ENCODE results near the gene BARX2.

The BARX2 gene

DNA sequence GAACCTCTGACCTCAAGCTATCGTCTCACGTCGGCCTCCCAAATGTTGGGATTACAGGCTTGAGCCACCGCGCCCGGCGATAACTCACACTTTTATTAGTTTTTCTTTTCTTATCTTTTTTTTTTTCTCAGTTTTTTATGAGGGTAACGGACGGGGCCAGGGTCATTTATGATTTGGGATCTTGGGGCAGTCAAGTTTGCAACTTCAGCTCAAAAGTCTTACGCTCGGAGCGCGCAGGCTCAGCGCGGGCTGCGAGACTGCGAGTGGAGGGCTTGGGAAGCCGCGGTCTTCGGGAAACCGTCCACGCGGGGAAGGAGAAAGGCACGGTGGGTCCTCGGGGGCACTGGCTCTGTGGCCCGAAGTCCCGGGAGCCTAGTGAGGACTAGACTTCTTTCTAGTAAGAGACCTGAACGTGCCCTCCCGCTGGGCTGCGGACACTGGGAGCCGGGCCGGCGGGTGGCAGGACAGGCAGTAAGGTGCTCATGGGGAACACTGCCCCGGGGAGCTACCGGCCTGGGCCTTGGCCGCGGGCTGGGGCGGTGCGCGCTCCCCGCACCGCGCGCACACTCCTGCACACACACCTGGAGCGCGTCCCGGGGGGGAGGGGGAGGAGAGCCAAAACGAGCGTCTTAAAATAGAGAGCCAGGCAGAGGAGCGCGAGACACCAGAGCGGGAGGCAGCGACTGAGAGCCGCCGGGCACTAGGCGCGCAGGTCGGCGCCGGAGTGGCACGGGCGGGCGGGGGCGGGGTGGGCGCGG is 476 bp upstream of the BARX2 start (continued):
- TF ChIP-seq ZNF24 (tag by site-specific recombination; IDR thresholded peaks at IDR 0.05) (no peak), ZNF473 (tag by site-specific recombination; IDR thresholded peaks at IDR 0.05) (no peak), REPIN1 (tag by site-specific recombination; IDR thresholded peaks at IDR 0.05; ENCODE audit: low read depth) (no peak), GFI1B (tag by site-specific recombination; IDR thresholded peaks at IDR 0.05) (no peak), ZNF112 (tag by site-specific recombination; IDR thresholded peaks at IDR 0.05) (no peak), ZNF2 (tag by site-specific recombination; IDR thresholded peaks at IDR 0.05) (no peak), KLF1 (tag by site-specific recombination; IDR thresholded peaks at IDR 0.05) (no peak), OSR2 (tag by site-specific recombination; IDR thresholded peaks at IDR 0.05) (peak; percentile 28; the same call in 1 of the 2 replicates), PRDM1 (tag by site-specific recombination; IDR thresholded peaks at IDR 0.05) (no peak), YY1 (tag by site-specific recombination; IDR thresholded peaks at IDR 0.05) (no peak), ZNF274 (IDR thresholded peaks at IDR 0.05; ENCODE audit: low read length) (no peak), ZNF274 (tag by site-specific recombination; IDR thresholded peaks at IDR 0.05; ENCODE audit: borderline replicate concordance) (no peak), FEZF1 (tag by site-specific recombination; IDR thresholded peaks at IDR 0.05) (no peak), KLF10 (tag by site-specific recombination; IDR thresholded peaks at IDR 0.05) (no peak), ZBTB21 (tag by site-specific recombination; IDR thresholded peaks at IDR 0.05) (no peak), KLF16 (tag by site-specific recombination; IDR thresholded peaks at IDR 0.05) (no peak), YY2 (tag by site-specific recombination; IDR thresholded peaks at IDR 0.05) (no peak), ZNF626 (tag by site-specific recombination; IDR thresholded peaks at IDR 0.05) (no peak), HOXA7 (CRISPR knock-in tag; IDR thresholded peaks at IDR 0.05; ENCODE audit: borderline replicate concordance) (no peak), SETDB1 (IDR thresholded peaks at IDR 0.05; ENCODE audit: insufficient read length, low read length) (no peak), ZSCAN16 (tag by site-specific recombination; IDR thresholded peaks at IDR 0.05) (no peak), ZNF16 (tag by site-specific recombination; IDR thresholded peaks at IDR 0.05; ENCODE audit: low read depth) (no peak), ZNF48 (tag by site-specific recombination; IDR thresholded peaks at IDR 0.05) (no peak), ZNF184 (tag by site-specific recombination; IDR thresholded peaks at IDR 0.05) (no peak)
- TF ChIP-seq, protein P1, sequence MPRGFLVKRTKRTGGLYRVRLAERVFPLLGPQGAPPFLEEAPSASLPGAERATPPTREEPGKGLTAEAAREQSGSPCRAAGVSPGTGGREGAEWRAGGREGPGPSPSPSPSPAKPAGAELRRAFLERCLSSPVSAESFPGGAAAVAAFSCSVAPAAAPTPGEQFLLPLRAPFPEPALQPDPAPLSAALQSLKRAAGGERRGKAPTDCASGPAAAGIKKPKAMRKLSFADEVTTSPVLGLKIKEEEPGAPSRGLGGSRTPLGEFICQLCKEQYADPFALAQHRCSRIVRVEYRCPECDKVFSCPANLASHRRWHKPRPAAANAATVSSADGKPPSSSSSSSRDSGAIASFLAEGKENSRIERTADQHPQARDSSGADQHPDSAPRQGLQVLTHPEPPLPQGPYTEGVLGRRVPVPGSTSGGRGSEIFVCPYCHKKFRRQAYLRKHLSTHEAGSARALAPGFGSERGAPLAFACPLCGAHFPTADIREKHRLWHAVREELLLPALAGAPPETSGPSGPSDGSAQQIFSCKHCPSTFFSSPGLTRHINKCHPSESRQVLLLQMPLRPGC (tag by site-specific recombination; IDR thresholded peaks at IDR 0.05) = no peak
- TF ChIP-seq, protein P2, sequence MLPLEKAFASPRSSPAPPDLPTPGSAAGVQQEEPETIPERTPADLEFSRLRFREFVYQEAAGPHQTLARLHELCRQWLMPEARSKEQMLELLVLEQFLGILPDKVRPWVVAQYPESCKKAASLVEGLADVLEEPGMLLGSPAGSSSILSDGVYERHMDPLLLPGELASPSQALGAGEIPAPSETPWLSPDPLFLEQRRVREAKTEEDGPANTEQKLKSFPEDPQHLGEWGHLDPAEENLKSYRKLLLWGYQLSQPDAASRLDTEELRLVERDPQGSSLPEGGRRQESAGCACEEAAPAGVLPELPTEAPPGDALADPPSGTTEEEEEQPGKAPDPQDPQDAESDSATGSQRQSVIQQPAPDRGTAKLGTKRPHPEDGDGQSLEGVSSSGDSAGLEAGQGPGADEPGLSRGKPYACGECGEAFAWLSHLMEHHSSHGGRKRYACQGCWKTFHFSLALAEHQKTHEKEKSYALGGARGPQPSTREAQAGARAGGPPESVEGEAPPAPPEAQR (tag by site-specific recombination; IDR thresholded peaks at IDR 0.05) = no peak
- TF ChIP-seq, protein P3, sequence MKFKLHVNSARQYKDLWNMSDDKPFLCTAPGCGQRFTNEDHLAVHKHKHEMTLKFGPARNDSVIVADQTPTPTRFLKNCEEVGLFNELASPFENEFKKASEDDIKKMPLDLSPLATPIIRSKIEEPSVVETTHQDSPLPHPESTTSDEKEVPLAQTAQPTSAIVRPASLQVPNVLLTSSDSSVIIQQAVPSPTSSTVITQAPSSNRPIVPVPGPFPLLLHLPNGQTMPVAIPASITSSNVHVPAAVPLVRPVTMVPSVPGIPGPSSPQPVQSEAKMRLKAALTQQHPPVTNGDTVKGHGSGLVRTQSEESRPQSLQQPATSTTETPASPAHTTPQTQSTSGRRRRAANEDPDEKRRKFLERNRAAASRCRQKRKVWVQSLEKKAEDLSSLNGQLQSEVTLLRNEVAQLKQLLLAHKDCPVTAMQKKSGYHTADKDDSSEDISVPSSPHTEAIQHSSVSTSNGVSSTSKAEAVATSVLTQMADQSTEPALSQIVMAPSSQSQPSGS (tag by site-specific recombination; IDR thresholded peaks at IDR 0.05; ENCODE audit: low read depth) = no peak
- TF ChIP-seq, protein P4, sequence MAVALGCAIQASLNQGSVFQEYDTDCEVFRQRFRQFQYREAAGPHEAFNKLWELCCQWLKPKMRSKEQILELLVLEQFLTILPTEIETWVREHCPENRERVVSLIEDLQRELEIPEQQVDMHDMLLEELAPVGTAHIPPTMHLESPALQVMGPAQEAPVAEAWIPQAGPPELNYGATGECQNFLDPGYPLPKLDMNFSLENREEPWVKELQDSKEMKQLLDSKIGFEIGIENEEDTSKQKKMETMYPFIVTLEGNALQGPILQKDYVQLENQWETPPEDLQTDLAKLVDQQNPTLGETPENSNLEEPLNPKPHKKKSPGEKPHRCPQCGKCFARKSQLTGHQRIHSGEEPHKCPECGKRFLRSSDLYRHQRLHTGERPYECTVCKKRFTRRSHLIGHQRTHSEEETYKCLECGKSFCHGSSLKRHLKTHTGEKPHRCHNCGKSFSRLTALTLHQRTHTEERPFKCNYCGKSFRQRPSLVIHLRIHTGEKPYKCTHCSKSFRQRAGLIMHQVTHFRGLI (tag by site-specific recombination; IDR thresholded peaks at IDR 0.05) = no peak
- TF ChIP-seq, protein P5, sequence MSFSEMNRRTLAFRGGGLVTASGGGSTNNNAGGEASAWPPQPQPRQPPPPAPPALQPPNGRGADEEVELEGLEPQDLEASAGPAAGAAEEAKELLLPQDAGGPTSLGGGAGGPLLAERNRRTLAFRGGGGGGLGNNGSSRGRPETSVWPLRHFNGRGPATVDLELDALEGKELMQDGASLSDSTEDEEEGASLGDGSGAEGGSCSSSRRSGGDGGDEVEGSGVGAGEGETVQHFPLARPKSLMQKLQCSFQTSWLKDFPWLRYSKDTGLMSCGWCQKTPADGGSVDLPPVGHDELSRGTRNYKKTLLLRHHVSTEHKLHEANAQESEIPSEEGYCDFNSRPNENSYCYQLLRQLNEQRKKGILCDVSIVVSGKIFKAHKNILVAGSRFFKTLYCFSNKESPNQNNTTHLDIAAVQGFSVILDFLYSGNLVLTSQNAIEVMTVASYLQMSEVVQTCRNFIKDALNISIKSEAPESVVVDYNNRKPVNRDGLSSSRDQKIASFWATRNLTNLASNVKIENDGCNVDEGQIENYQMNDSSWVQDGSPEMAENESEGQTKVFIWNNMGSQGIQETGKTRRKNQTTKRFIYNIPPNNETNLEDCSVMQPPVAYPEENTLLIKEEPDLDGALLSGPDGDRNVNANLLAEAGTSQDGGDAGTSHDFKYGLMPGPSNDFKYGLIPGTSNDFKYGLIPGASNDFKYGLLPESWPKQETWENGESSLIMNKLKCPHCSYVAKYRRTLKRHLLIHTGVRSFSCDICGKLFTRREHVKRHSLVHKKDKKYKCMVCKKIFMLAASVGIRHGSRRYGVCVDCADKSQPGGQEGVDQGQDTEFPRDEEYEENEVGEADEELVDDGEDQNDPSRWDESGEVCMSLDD (tag by site-specific recombination; IDR thresholded peaks at IDR 0.05) = 0 out of 2 replicates have a peak, but pooled peaks have one; percentile 51
- TF ChIP-seq, protein P6, sequence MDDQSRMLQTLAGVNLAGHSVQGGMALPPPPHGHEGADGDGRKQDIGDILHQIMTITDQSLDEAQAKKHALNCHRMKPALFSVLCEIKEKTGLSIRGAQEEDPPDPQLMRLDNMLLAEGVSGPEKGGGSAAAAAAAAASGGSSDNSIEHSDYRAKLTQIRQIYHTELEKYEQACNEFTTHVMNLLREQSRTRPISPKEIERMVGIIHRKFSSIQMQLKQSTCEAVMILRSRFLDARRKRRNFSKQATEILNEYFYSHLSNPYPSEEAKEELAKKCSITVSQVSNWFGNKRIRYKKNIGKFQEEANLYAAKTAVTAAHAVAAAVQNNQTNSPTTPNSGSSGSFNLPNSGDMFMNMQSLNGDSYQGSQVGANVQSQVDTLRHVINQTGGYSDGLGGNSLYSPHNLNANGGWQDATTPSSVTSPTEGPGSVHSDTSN (CRISPR knock-in tag; IDR thresholded peaks at IDR 0.05) = no peak
- TF ChIP-seq, protein P7, sequence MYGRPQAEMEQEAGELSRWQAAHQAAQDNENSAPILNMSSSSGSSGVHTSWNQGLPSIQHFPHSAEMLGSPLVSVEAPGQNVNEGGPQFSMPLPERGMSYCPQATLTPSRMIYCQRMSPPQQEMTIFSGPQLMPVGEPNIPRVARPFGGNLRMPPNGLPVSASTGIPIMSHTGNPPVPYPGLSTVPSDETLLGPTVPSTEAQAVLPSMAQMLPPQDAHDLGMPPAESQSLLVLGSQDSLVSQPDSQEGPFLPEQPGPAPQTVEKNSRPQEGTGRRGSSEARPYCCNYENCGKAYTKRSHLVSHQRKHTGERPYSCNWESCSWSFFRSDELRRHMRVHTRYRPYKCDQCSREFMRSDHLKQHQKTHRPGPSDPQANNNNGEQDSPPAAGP (tag by site-specific recombination; IDR thresholded peaks at IDR 0.05) = no peak

All from HEK293 (cell line).